Activated T-cell treated with anti-CD3 and anti-CD28 coated beads for 4 hours (primary cell): Measurements from ENCODE around the gene DNAAF2.
"Not testable (repeated sequence)": the region's sequence is repeated elsewhere in the genome, so short reads cannot be mapped to it uniquely, and the experiment has no call there.

ENCODE experiments used
- DNase-seq: peaks from one replicate; pipeline ENCODE4 v3.0.0-alpha.2; 2020

DNAAF2 gene, protein sequence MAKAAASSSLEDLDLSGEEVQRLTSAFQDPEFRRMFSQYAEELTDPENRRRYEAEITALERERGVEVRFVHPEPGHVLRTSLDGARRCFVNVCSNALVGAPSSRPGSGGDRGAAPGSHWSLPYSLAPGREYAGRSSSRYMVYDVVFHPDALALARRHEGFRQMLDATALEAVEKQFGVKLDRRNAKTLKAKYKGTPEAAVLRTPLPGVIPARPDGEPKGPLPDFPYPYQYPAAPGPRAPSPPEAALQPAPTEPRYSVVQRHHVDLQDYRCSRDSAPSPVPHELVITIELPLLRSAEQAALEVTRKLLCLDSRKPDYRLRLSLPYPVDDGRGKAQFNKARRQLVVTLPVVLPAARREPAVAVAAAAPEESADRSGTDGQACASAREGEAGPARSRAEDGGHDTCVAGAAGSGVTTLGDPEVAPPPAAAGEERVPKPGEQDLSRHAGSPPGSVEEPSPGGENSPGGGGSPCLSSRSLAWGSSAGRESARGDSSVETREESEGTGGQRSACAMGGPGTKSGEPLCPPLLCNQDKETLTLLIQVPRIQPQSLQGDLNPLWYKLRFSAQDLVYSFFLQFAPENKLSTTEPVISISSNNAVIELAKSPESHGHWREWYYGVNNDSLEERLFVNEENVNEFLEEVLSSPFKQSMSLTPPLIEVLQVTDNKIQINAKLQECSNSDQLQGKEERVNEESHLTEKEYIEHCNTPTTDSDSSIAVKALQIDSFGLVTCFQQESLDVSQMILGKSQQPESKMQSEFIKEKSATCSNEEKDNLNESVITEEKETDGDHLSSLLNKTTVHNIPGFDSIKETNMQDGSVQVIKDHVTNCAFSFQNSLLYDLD

GRCh38 chr14:49634547-49635334 lies at the start of gene DNAAF2:
DNAAF2 (minus strand) TSS chr14:49635244; CDS start chr14:49635149, 95 bp downstream.
- peak; percentile 47 for DNase-seq

- no peak for DNase-seq
Measured at GRCh38 chr14:49679271-49679670, 44.2 kb upstream of the DNAAF2 start.

DNA sequence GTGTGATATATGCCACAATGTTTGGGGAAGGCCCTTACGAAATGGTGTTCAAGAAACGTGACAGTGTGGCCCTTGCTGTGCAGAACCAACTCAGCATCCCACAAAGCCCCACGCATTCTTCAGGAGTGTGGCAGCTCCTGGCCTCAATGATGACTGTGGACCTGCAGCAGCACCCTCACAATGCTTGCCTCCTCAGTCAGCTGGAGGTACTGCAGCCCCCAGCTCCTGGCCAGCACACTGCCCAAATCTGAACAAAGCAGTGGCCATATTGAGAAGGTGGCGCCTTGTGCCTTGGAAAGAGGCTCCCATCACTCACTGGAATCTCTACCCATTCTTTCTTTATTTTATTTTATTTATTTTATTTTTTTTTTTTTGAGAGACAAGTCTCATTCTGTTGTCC lies 42.6 kb upstream of the DNAAF2 start:
- DNase-seq: no peak

DNA sequence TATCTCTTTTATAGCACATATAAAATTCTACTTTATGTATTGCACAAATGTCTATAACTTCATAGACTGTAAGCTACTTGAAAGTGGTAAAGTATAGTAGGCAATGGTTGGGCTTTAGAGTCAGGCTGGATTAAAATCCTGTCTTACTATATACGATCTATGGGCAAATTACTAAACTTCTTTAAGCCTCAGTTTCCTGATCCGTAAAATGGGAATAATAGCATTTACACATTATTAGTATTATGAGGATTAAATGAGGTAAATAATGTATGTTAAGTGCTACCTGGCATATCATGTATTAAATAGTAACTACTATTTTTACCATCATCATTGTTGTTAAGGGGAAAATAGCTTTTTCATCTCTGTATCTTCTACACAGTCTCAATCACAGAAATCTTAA lies 38.5 kb upstream of the DNAAF2 start:
- no peak for DNase-seq

GRCh38 chr14:49670475-49670874 lies 35.4 kb upstream of the DNAAF2 start:
- no peak for DNase-seq

GRCh38 chr14:49659526-49660455 lies 24.7 kb upstream of the DNAAF2 start:
- DNase-seq: no peak

DNA sequence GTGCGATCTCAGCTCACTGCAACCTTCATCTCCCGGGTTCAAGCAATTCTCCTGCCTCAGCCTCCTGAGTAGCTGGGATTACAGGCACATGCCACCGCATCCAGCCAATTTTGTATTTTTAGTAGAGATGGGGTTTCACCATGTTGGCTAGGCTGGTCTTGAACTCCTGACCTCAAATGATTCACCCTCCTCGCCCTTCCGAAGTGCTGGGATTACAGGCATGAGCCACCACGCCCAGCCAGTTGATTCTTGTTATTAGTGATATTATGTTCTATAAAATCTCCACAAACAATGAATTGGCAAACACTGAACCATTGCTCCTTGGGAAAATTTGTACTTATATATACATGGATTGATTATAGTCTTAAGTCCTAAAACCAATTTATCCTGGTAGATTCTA lies 22.5 kb upstream of the DNAAF2 start:
- not testable (repeated sequence) for DNase-seq

GRCh38 chr14:49654511-49654910 lies 19.5 kb upstream of the DNAAF2 start:
- DNase-seq: no peak

DNA sequence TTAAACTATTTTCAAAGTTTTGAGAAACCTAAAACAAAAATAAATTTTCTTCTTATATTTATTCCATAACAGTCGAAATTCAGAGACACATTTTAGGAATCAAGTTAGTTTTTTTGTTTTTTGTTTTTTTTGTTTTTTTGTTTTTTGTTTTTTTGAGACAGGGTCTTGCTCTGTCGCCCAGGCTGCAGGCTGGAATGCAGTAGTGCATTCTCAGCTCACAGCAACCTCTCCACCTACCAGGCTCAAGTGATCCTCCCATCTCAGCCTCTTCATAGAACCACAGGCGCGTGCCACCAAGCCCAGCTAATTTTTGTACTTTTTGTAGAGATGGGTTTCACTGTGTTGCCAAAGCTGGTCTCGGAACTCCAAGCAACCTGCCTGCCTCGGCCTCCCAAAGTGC lies 18.5 kb upstream of the DNAAF2 start:
- DNase-seq: no peak

GRCh38 chr14:49642163-49642562 lies 7.1 kb upstream of the DNAAF2 start:
- DNase-seq: no peak

DNA sequence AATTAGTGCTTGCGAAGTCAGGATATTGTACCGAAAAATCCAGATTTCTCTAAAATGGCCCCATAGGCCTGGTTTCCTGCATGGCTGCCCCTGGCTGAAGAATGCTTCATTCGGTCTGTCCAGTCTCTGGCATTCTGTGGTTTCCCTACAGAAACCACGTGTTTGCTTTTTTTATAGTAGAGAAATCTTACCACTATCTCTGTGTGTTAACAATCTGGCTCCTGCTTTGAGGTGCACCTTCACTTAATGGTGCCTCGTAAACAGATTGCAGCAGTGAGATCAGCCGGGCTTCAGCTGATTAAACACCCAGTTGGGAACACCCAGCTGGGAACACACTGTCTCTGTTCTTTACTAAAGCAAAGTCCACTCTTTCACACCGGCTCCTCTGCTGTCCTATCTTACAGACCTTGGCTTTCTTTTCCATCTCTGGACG lies 6.7 kb upstream of the DNAAF2 start:
- no peak for DNase-seq

GRCh38 chr14:49640540-49641417 lies 5.7 kb upstream of the DNAAF2 start:
- no peak for DNase-seq

DNA sequence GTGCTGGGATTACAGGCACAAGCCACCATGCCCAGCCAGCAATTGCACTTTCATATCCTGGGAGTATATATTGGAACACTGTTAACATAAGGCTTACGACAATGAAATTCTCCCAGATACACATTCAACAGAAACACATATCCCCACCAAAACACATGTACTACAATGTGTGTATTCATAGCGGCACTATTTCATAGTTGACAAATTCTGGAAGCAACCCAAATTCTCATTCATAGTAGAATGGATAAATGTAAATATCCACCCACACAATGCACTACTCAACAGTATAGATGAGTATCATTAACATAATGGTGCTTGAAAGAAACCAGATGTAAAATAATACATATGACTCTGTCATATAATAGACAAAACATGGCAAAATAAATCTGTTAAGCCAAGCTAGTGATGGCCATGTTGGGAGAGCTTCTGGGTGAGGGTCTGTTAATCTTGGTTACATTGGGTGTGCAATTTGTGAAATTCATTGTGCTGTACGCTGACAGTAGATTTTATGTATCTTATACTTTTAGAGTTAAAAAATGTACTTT lies 2.6 kb upstream of the DNAAF2 start:
- DNase-seq: no peak

DNA sequence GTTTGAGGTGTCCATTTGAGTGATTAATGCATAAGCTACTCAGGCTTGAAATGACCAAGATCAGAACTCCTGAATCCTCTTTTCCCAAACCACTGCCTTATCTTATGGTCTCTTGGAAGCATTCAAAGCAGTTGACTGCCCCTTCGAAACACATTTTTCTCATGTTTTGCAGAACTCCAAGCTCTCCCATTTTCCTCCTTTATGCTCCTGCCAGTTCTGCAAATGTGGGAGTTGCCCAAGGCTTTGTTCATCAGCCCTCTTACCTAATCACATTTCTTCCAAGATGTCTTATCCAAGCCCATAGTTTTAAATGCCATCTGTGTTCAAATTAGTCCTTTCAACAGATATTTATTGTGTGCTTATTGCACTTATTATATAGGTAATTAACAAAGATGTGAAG lies 1.8 kb upstream of the DNAAF2 start:
- no peak for DNase-seq

GRCh38 chr14:49633640-49634546 lies 1.2 kb downstream of the DNAAF2 start:
- peak; percentile 92 for DNase-seq

DNA sequence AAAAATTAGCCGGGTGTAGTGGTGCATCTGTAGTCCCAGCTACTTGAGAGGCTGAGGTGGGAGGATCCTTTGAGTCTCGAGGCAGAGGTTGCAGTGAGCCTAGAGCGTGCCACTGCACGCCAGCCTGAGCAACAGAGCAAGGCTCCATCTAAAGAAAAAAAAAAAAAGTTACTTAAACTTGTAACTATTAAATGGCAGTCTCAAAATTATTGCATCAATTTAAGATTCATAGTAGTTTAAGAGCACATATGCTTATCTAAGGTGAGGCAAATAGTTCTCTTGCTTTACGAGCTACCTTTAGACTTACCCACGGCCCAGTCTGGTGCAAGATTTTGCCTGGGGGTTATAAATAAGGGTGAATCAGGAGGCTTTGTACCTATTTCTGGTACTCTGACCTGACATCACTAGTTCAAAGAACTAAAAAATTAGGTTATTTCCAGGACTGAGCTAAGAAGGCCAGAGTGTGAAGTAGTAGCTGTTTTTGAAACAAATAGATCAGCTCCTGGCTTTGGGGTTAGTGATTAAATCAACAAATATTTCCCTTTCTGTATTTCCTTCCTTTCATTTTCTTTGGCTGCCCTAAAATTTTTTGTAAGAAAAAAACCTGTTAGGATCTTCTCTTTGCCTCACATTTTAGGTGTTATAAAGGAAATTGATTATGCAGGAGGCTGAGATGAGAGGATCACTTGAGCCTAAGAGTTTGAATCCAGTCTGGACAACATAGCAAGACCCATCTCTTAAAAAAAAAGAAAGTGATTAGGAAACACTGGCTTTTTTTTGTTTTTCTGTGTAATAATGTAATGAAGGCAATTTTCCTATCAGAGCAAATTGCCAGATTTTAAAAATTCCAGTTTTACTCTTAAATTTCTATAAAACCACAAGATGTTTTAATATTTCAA lies 10.9 kb downstream of the DNAAF2 start:
- no peak for DNase-seq

- no peak for DNase-seq
Measured at GRCh38 chr14:49623387-49623786, 11.7 kb downstream of the DNAAF2 start.

GRCh38 chr14:49622022-49622607 lies 12.9 kb downstream of the DNAAF2 start:
- DNase-seq: no peak
